SKM-1 (cell line): ENCODE data around the gene TRMT1.
"Not testable (repeated sequence)": the region's sequence is repeated elsewhere in the genome, so short reads cannot be mapped to it uniquely, and the experiment has no call there.

Experiments used
- DNase-seq: peaks from one replicate; lab custom pipeline; 2025; ENCODE audit not compliant: unreplicated experiment; lab: John Stamatoyannopoulos, UW

TRMT1 gene

GRCh38 chr19:13150931-13151604, 34.5 kb upstream of the TRMT1 start:
- DNase-seq, result no peak

- DNase-seq, result peak; percentile 87
These were observed 33.8 kb upstream of the TRMT1 start, which contains the start of the genes IER2 and STX10 for GRCh38 chr19:13150187-13150930. Gene IER2, plus strand, starts transcription at chr19:13150411. Its CDS starts 2,776 bp downstream, at chr19:13153187. Gene STX10, minus strand, starts transcription at chr19:13150375. Its CDS starts 202 bp downstream, at chr19:13150173.

- no peak for DNase-seq
These were observed 33.2 kb upstream of the TRMT1 start for GRCh38 chr19:13149628-13150186.

GRCh38 chr19:13149173-13149627, 32.7 kb upstream of the TRMT1 start:
- not testable (repeated sequence) for DNase-seq

- DNase-seq, result peak; percentile 39
These were observed 30.4 kb upstream of the TRMT1 start for GRCh38 chr19:13146763-13147563.

GRCh38 chr19:13139633-13140311, 23.2 kb upstream of the TRMT1 start:
- DNase-seq, result no peak

GRCh38 chr19:13138916-13139198, 22.3 kb upstream of the TRMT1 start:
- DNase-seq, result no peak

GRCh38 chr19:13138171-13138915, 21.8 kb upstream of the TRMT1 start:
- DNase-seq, result no peak

- no peak for DNase-seq
These were observed 20.8 kb upstream of the TRMT1 start for GRCh38 chr19:13137290-13137794.

- no peak for DNase-seq
These were observed 18.8 kb upstream of the TRMT1 start for GRCh38 chr19:13135068-13136062.

- no peak for DNase-seq
These were observed 18.1 kb upstream of the TRMT1 start for GRCh38 chr19:13134626-13135025.

- no peak for DNase-seq
These were observed 16.8 kb upstream of the TRMT1 start for GRCh38 chr19:13133241-13133870.

GRCh38 chr19:13132471-13133180, 16.1 kb upstream of the TRMT1 start:
- DNase-seq, result no peak

GRCh38 chr19:13130886-13131490, 14.4 kb upstream of the TRMT1 start:
- no peak for DNase-seq

GRCh38 chr19:13129384-13129783, 12.8 kb upstream of the TRMT1 start:
- DNase-seq, result no peak

- DNase-seq, result no peak
These were observed 12.0 kb upstream of the TRMT1 start for GRCh38 chr19:13128583-13128982.
